ENCODE results near the gene DSCAM.
"Not testable (repeated sequence)": the region's sequence is repeated elsewhere in the genome, so short reads cannot be mapped to it uniquely, and the experiment has no call there.

The DSCAM gene

GRCh38 chr21:40194185-40194980 is 652.6 kb downstream of the DSCAM start:
- no peak for DNase-seq

GRCh38 chr21:40191616-40192015 is 655.3 kb downstream of the DSCAM start:
- DNase-seq: no peak

- DNase-seq: no peak
Observed at GRCh38 chr21:40191196-40191595, 655.8 kb downstream of the DSCAM start.

GRCh38 chr21:40187946-40188654 is 658.9 kb downstream of the DSCAM start:
- no peak for DNase-seq

GRCh38 chr21:40187244-40187643 is 659.7 kb downstream of the DSCAM start:
- DNase-seq: no peak

GRCh38 chr21:40186045-40186444 is 660.9 kb downstream of the DSCAM start:
- DNase-seq: no peak

GRCh38 chr21:40185208-40185607 is 661.8 kb downstream of the DSCAM start:
- DNase-seq: no peak

GRCh38 chr21:40182491-40182890 is 664.5 kb downstream of the DSCAM start:
- not testable (repeated sequence) for DNase-seq

- no peak for DNase-seq
Observed at GRCh38 chr21:40179166-40179565, 667.8 kb downstream of the DSCAM start.

GRCh38 chr21:40178726-40179125 is 668.2 kb downstream of the DSCAM start:
- no peak for DNase-seq

- DNase-seq: no peak
Observed at GRCh38 chr21:40177979-40178378, 669.0 kb downstream of the DSCAM start.

- no peak for DNase-seq
Observed at GRCh38 chr21:40176724-40177123, 670.2 kb downstream of the DSCAM start.

- DNase-seq: no peak
Observed at GRCh38 chr21:40173816-40174215, 673.1 kb downstream of the DSCAM start.

- no peak for DNase-seq
Observed at GRCh38 chr21:40169971-40170370, 677.0 kb downstream of the DSCAM start.

GRCh38 chr21:40166291-40166843 is 680.6 kb downstream of the DSCAM start:
- no peak for DNase-seq

GRCh38 chr21:40165773-40166070 is 681.2 kb downstream of the DSCAM start:
- DNase-seq: no peak

GRCh38 chr21:40164905-40165772 is 681.8 kb downstream of the DSCAM start:
- no peak for DNase-seq

GRCh38 chr21:40162075-40162474 is 684.9 kb downstream of the DSCAM start:
- no peak for DNase-seq

GRCh38 chr21:40160911-40161310 is 686.0 kb downstream of the DSCAM start:
- DNase-seq: no peak

GRCh38 chr21:40158366-40158765 is 688.6 kb downstream of the DSCAM start:
- no peak for DNase-seq

- no peak for DNase-seq
Observed at GRCh38 chr21:40155563-40155962, 691.4 kb downstream of the DSCAM start.

- DNase-seq: no peak
Observed at GRCh38 chr21:40153351-40153750, 693.6 kb downstream of the DSCAM start.

- no peak for DNase-seq
Observed at GRCh38 chr21:40152476-40152875, 694.5 kb downstream of the DSCAM start.
